CD4-positive, alpha-beta T cell treated with Interleukin-4 for 1 hour (primary cell): ENCODE measurements around the gene TMEM38B.
"Not testable (repeated sequence)": the region's sequence is repeated elsewhere in the genome, so short reads cannot be mapped to it uniquely, and the experiment has no call there.

ENCODE experiments used
- DNase-seq, 2 donors: peaks; one replicate each; pipeline ENCODE4 v3.0.0-alpha.2; 2020 to 2022

TMEM38B gene

DNA sequence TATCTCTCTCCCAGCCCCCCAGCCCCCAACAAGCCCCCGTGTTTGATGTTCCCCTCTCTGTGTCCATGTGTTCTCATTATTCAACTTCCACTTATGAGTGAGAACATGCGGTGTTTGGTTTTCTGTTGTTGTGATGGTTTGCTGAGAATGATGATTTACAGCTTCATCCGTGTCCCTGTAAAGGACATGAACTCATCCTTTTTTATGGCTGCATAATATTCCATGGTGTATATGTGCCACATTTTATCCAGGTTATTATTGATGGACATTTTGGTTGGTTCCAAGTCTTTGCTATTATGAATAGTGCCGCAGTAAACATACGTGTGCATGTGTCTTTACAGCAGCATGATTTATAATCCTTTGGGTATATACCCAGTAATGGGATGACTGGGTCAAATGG lies 33.9 kb downstream of the TMEM38B start:
- DNase-seq, result not testable (repeated sequence)

- not testable (repeated sequence) for DNase-seq
Measured at GRCh38 chr9:105731420-105731819, 37.1 kb downstream of the TMEM38B start.

GRCh38 chr9:105735366-105735765 lies 41.0 kb downstream of the TMEM38B start:
- DNase-seq, result no peak

DNA sequence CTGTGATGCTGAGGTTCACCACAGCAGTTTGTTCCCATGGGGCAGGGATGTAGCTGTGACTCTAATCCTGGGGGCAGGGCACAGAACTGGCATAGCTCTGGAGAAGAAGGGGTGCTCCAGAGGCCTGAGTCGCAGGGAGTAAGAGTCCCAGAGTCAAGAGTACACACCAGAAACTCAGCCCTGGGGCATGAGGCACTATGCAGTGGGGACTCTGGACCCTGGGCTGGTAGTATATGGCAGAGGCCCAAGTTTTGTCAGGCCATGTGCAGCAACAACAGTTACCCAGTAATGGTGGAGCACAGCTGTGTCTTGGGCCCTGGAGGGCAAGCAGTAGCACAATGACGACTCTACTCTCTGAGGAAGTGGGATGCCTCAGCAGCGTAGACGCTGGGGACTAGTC lies 42.9 kb downstream of the TMEM38B start:
- DNase-seq, result no peak

DNA sequence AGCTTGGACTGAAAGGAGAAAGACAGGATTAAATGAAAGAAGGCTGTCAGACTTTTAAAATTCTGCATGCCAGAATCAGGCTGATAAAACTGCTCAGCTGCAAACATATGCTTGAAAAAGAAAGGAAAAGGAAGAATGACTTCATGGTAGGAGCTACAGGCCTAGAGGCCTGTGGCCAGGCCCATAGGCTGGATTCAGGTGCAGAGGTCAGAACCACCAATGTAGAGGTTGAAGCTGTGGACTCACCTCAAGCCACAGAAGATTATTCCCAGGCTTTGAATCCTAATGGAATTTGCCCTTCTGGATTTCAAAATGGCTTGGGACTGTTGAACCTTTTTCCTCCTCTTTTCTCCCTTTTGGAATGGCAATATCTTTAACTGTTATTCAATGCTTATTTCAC lies 47.7 kb downstream of the TMEM38B start:
- no peak for DNase-seq

- not testable (repeated sequence) for DNase-seq
Measured at GRCh38 chr9:105747325-105747724, 53.0 kb downstream of the TMEM38B start.

GRCh38 chr9:105751761-105752160 lies 57.4 kb downstream of the TMEM38B start:
- DNase-seq, result no peak

- DNase-seq, result no peak
Measured at GRCh38 chr9:105757496-105758251, 63.3 kb downstream of the TMEM38B start.

GRCh38 chr9:105760053-105760452 lies 65.7 kb downstream of the TMEM38B start:
- DNase-seq, result no peak

DNA sequence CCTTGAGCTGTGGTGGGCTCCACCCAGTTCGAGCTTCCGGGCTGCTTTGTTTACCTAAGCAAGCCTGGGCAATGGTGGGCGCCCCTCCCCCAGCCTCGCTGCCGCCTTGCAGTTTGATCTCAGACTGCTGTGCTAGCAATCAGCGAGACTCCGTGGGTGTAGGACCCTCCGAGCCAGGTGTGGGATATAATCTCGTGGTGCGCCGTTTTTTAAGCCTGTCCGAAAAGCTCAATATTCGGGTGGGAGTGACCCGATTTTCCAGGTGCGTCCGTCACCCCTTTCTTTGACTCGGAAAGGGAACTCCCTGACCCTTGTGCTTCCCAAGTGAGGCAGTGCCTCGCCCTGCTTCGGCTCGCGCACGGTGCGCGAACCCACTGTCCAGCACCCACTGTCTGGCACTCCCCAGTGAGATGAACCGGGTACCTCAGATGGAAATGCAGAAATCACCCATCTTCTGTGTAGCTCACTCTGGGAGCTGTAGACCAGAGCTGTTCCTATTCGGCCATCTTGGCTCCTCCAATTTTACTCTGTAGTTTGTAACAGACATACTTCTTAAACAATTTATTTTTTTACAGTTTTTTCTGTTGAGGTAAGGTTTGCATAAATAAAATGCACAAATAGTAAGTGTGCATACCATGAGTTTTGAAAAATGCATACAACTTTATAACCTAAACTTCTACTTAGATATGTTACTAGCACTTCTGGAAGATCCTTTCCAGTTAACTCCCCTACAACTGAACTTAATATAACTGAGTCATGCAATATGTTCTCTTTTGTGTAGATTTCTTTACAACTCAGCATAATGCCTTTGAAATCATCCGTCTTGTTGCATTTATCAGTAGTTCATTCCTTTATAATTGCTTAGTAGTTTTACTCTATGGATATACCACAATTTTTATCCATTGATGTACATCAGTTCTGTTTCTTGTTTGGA lies 88.5 kb downstream of the TMEM38B start:
- DNase-seq, result not testable (repeated sequence)

GRCh38 chr9:105783495-105783872 lies 89.1 kb downstream of the TMEM38B start:
- not testable (repeated sequence) for DNase-seq

- DNase-seq, result not testable (repeated sequence)
Measured at GRCh38 chr9:105786796-105787195, 92.5 kb downstream of the TMEM38B start.

- DNase-seq, result no peak
Measured at GRCh38 chr9:105816202-105816744, 121.9 kb downstream of the TMEM38B start.

DNA sequence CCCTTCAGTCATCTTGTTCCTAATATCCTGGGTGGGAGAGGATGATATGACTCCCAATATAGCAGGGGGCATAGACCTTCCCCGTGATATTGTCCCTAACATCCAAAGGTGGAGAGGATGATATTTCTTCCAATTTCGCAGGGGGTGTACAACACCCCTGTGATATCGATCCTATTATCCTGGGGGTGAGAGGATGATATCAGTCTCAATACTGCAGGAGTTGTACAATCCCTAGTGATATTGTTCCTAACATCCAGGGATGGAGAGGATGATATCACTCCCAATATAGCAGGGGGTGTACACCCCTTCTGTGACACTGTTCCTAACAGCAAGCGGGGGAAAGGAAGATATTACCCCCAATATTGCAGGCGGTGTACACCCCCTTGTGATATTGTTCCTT lies 122.6 kb downstream of the TMEM38B start:
- no peak for DNase-seq

- no peak for DNase-seq
Measured at GRCh38 chr9:105818903-105819302, 124.6 kb downstream of the TMEM38B start.

DNA sequence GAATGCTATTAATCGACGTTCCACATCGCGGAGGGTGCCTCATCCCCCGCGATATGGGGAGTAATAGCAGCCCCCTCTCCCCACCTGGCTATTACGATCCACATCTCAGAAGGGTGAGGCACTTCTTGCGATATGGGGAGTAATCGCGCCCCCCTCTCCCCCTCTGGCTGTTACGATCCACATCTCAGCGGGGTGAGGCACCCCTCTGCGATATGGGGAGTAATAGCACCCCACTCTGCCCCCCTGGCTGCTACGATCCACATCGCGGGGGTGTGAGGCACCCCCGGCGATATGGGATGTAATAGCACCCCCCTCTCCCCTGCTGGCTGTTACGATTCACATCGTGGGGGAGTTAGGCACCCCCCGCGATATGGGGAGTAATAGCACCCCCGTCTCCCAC lies 128.5 kb downstream of the TMEM38B start:
- DNase-seq, result no peak
